ENCODE data around the gene MED25.

The MED25 gene

DNA sequence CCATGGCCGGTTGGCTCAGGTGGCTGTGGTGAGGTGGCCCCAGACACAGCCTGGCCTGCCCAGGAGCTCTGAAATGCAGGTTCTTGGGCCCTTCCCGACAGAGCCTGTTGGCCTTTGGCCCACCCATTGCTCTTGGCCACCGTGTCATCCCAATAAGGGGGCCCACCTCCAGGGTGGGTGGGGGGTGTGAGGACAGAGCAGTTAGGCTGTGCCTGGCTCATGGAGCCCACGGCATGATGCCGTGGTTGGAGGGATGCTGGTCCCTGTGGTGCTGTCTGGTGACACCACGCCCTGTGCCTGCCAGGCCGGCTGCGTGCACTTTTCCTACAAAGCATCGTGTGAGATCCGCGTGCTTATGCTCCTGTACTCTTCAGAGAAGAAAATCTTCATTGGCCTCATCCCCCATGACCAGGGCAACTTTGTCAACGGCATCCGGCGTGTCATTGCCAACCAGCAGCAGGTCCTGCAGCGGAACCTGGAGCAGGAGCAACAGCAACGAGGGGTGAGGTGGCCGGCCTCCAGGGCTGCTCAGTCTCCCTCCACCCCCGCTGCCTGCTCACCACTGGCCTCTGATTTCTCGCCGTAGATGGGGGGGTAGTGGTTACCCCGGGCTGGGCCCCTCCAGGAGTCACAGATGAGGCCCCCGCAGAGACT, 41.7 kb downstream of the MED25 start:
- no peak for DNase-seq

DNA sequence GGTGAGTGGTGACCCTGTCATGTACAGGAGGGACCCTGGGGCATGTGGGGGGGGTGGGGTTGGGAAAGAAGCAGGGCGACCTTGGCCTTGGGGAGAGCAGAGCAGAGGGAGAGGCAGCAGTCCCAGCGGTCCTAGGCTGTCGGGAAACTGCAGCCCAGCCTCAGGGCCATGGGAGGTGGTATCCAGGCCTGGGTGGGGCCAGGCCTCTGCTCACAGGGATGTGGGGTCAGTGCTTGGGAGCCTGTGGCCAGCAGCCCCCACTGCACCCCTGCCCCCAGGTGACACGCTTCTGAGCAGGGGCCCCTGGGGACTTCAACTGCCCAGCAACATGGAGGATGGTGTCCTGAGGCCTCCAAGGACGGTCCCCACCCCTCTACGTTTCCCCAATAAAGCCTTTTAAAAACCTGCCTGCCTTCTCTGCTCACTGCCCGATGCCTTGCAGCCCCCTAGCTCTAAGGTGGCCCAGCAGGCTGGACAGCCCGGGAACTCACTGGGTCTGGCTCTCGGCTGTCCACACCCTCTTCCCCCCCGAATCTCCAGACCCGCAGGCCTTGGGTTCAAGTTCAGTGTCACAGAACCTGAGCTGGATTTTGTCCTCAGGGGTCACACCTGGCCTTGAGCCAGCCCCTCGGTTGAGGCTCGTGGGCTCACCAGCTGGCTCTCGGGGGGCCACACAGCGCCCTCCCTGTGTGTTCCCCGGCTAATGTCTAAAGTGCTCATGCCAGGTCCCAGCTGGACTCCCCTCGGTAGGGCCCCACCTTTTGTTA, 42.4 kb downstream of the MED25 start:
- no peak for DNase-seq

DNA sequence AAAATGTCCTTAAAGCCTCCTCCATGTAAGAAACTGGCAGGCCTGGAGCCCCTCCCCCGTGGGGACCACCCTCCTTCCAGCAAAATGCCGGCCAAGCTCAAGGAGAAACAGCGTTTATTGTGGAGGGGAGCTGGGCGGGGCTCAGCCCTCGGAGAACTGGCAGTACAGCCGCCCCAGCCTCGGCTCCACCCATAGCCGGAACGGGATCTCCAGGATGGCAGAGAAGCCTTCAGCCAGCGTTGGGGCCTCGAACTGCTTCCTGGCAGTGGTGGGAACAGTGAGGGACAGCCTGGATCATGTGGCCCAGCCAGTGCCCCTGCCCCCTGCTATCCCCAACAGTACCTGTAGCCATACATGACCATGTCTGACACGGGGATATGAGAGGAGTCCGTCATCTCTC, 43.0 kb downstream of the MED25 start:
- no peak for DNase-seq

DNA sequence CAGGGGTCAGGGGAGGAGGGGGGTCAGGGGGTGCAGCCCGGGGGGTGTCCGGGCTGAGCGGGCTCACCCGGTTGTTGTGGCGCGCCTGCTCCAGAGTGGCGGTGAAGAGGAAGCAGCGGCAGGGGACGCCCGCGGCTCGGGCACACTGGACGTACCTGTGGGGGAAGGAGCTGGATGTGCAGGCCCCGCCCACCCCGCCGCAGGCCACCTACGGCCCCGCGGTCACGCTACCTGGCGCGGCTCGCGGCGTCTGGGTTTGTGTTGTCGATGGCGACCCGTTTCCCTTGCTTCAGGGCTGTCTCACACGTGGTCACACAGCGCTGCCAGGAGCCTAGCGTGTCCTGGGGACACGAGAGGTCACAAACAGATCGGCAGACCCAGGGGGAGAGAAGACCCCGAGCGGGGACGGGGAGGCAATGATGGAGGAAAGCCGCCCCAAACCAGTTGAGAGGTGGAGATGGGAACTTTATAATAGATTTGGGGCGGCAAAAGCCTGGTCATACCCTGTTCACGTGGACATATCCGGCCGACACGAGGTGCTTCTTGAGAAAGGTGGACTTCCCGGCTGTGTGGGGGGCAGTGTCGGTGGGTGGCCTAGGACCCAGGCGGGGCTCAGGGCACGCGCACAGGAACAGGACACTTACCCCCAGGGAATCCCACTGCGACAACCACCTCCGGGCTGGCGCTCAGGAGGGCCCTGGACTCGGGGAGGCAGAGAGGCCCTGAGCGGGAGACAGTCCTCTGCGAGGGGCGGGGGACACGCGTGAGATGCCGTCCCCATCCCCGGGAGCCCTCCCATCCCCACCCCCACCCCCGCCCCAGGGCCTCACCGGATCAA, 43.7 kb downstream of the MED25 start:
- no peak for DNase-seq

DNA sequence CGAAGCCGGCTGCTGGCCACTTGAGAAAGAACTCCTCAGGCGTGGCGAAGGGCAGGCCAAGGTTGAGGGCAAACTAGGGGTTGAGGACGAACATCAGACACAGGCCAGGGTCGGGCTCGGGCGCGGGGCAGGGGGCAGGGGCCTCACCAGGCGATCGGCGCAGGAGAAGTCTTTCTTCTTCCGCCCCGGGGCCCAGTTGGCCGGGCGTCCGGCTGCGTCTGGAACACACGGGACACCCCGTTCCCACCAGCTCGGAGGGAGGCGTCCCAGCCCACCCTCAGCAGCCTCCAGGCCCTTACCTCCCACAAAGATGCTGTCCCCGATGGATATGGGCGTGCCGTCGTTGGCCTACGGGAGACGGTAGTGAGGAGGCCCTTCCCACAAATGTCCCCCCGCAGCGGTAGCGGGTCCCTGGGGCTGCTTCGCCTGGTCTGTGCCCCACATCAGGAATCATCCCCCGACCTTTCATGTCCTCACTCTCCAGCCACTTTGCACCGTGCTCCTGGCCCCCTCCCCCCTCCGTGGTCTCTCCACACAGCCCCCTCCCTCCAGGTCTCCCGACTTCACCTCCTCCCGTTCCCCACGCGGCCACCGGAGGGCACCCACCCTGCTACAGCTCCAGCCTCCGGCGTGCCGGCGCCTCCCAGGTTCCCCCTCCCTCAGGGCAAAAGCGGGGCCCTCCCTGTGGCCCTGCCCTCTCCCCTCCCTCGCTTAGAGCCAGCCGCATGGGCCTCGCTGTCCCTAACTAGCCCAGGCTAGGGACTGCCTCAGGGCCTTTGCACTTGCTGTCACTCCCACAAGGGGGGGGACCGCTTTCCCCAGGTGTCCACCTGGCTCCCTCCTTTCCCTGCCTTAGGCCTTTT, 44.5 kb downstream of the MED25 start:
- DNase-seq = no peak

DNA sequence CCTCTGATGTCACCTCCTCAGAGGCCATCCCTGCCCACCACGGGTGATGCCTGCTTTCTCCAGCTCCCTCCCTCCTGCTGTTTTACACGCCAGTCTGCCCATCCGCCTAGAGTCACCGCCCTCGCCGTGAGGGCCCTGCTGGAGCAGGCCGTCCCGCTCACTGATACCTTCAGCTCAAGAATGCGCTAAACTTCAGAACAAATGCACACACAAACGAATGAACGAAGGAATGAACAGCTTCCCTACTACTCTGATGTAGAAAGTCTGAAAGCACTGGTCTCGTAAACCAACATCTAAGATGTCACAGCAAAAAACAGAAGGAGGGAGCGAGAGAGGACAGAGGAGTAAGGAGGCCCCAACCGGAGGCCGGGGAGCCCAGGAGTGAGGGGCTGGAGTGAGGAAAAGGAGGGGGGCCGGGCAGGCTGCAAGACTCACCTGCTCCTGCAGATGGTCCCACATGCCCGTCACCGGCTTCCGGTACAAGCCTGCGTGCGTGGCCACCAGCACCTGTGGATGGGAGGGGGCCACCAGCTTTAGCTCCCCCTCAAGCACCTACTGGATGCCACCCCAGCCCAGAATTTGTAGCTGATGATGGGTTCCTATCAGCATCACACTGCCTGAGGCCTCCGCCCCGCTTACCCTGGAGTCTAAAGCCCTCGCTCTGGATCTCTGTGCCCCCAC, 45.3 kb downstream of the MED25 start:
- no peak for DNase-seq

DNA sequence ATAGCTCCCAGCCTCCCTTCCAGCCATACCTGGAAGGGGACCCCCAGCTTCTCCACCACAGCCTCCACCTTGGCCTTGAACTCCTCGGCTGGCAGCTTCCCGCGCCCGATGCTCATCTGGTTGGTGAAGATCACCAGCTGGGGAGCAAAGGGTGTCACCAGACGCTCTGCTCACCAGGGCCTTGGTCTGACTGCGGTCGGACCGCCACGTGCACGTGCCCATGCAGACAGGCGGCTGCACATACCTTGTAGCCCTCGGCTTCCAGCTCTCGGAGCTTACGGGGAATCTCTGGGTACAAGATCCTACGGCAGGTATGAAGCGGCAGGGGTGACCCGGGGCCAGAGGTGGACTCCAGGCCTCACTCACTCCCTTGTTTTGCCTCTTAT, 45.8 kb downstream of the MED25 start:
- no peak for DNase-seq

DNA sequence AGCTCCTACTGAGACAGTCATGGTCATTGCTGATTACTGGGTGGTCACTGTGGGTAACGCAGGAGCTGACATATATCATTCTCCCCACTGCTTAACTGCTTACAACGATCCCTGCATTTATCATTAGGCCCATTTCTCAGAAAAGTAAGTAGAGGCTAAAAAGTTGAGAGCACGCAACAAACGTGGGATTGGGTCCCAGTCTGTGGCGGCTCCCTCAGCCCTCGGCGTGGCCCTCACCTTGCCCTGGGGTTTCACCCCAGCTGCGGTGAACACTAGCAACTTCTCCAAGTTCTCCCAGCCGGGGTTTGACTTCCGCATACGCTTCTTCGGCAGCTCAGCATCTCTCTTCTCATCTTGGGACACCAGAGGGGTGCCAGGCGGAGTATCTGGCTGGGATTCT, 46.8 kb downstream of the MED25 start:
- no peak for DNase-seq

DNA sequence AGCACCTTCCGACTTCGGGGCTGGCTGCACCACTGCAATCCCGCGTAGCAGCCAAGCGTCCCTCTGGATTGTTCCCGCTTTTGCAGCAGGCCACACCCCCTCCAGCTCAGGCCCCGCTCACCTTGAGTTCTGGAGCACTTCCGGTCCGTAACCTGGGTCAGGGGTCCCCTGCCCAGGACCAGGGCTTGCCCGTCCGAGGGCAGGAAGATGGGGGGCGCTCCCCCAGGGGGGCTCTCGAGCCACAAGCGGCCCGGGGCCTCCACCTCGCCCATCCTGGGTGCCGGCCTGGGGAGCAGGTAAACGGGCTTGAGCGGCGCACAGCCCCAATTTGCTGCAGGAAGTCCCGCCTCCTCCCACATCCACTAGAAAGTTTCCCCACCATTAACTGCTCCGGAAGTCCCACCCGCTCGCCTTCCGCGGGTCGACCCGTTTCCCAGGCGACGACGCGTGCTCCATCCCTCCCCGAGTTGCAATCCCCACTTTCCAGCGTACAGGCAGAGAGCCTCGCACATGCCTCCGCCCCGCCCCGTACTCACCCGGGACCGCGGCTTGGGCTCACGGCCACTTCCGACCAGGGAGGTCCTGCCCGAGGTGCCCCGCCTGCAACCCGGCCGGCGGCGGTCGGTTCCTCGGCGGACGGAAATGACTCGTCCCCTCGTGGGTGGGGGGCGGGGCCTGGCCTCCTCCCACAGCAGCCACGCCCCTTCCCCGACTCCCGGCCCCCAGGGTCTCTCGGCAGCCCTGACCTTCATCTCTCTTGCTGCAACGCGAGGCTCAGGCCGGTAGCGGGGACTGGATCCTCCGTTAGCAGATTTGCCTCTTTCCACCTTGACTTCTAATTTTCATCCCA, 49.1 kb downstream of the MED25 start, which contains the start of gene PNKP:
PNKP (minus strand) TSS at position 644 of the 850 bp plus-strand sequence; CDS start at position 272, 372 bp downstream.
- DNase-seq = peak; percentile 93

DNA sequence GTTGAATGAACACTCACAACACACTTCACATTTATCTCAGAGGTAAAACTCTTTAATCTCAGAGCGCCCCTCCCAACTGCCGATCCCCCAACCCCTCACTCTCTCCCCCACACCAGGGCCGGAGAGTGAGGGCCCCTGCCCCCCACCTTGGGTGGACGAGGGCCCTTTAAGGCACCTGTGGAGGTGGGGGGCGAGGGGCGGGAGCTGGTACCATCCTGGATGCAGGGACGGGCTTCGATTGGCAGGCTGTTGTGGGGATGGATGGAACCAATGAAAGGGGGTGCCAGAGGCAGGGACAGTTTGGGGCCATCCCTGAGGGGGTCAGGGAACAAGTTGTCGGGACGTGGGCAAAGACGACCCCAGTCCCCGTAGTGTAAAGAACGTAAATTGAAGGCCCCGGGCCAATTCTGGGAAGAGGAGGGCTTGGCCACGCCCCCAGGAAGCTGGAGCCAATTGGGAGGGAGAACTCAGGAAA, 51.0 kb downstream of the MED25 start:
- DNase-seq = no peak

DNA sequence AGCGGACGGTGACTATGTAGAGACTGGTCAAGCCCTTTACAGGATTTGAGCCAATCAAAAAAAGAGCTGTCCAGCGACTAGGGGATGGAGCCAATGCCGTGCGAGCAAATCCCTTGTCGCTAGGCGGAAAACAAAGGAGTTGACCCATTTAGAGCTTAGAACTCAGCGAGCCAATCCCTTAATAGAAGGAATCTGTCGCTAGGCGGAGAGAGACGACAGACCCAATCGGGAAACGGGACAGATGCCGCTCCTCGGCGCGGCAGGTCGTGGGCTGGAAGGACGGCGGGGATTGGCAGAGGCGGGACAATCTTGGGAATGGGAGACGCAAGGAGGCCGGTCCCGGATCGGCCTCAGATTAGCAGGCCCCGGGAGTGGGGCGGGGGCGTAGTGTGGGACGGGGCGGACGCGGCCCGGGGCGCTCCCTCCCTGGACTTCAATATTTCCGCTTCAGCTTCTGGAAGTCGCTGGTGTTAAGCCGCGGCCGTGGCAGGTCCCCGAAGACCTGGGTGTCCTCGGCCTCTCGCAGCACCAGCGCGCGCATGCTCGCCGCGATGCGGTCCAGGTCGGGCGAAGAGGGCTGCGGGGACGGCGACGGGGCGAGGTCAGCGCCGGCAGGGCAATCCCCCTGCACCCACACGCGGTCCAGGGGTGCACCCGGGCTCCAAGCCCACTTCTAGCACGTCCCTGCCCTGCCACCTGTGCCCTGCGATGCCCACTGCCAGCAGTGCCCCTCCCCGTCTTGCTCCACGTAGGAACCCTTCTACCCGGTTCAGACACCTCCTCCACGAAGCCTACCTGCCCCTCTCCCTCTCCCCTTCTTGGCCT, 51.6 kb downstream of the MED25 start:
- DNase-seq = peak; percentile 92

DNA sequence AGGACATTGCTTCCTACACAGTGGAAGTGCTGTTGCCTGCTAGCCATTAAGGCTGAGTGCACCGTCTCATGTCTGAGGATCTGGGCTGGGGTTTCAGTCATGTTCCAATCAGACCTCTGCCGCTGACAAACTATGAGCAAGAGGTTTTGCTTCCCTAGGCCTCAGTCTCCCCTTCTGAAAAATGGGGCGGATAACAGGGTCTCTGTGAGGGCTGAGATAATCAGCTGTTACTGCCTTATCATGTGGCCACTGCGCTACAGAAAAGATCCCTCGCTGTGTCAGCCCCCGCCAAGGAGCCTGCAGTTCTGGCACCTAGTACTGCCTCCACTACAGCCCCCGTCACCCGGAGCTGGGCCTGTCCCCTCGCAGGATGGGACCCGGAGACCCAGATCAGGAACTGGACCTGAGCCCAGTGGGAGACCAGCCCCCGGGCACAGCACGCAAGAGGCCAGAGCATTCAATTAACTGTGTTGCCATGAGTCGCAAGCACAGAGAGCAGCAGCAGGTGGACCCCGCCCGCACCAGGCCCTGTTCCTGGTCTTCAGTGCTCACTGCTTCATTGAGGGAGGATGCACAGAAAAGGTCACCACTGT, 52.3 kb downstream of the MED25 start:
- no peak for DNase-seq

DNA sequence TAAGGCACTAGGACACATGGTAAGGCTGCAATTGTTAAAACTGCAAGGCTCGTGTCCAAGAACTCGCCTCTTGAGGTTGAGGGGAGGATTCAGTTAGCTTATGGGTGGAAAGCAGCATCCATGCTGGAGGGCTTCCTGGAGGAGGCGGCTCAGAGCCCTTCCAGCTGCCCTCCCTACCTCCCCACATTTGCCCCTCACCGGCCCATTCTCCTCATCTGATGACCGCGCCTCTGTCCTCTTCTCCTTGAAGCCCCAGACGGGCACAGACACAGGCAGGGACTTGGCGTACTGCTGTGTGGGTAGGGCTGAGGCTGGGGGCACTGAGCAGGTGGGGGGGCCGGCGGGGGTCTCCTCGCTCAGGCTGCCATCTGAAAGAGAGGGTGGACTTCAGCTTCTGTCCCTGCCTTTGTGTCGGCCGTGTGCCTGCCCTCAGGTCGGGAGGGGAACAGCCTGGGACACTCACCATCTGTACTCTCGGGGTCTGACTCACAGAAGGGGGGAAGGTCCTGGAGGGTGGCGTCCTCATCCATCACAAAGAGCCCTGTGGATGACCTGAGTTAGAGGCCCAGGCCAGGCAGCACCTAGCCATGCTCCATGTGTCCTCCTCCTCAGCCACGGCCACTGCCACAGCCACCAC, 53.4 kb downstream of the MED25 start:
- no peak for DNase-seq

DNA sequence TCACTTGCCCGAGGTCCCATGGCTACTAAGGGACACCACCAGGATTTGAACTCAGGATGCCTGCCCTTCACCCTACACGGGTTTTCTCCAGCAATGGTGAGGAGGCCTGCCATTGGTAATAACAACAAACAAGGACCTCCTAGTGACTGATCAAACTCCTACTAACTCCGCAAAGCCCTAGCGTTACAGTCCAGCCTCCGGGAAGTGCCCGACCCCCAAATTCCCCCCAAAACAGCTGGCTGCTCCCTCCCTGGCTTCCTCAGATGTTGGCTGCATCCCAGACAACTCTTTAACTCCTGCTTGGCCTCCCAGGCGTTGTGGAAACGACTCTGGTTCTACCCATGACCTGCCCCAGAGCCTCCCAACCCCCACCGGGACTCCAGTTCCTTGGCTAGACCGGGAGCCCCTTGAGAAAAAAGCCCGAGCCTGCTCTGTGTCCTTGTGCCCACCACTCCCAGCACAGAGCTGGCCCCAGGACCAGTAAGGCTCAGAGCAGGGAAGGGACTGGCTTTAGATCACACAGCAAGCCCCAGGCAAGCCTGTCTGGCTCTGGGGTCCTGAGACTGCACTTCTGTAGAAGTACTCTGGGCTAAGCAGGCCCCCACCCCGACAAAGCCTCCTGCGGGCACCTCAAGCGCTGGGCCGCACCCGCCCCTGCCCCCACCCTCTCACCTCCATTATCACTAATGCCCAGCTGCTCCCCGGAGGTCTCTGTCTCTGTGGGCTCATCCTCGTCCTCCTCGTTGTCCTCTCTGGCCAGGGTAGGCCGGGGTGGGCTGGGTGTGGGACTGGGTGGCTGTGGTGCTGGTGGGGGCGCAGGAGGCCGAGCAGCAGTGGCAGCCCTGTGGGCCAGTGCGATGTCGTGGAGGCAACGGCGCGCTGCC, 54.4 kb downstream of the MED25 start:
- no peak for DNase-seq

DNA sequence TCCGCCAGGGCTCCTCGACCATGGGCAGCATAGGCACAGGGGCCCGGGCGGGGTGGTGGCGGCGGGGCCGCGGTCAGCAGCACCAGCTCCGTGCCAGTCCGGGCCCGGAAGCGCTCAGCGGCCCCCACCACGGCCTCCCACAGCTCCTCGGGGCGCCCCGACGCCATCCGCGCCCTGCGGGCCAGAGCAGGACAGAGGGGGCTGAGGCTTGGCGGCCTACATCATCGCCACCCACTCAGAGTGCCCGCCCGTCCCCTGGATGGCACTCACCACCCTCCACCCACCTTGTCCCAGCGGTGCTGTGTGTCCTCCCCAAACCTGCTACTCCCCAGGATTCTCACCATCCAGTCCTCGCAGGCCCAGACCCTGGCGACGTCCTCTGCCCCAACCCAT, 55.0 kb downstream of the MED25 start:
- no peak for DNase-seq

DNA sequence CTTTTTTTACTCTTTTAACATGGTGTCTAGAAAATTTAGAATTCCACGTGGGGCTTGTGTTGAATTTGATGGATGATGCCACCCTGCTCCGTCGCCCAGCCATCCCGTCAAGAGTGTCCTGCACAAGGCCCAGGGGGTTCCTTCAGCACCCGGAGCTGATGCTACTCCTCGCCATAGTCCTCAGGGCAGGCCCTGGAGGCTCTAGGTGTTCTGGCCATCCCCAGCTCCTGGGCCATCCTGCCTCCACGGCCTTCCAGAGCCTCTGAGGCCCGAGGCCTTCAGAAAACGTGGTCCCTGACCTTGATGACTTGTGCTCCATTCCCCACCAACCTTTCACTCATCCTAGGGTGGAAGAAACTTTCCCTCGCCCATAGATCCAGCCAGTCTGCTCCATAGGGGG, 55.7 kb downstream of the MED25 start:
- DNase-seq = no peak

DNA sequence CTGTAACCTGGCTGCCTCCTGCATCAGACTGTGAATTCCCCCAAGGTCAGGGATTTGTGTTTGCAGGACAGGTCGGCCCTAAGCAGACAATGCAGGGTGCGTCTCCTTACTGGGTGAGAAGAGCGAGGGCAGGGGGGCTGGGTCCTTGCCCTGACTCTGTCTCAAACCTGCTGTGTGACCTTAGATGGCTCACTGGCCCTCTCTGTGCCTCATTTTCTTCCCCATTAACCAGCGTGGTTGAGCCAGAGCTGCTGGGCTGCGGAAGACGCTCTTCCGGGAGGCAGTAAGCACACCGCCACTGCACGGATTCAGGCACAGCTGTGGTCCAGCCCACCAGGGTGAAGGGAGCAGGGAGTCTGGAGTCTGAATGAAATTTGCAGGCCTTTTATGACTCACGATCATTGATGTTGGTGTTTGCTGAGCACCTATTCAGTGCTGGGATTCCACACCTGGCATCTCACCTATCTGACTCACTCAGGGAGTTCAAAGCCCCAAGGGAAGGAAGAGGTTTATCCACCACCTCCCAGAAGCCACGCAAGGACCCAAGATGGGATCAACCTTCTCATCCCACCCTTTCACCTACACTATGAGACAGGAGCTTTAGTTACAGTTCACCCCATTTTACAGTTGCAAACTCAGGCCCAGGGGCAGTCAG, 56.5 kb downstream of the MED25 start:
- DNase-seq = no peak

DNA sequence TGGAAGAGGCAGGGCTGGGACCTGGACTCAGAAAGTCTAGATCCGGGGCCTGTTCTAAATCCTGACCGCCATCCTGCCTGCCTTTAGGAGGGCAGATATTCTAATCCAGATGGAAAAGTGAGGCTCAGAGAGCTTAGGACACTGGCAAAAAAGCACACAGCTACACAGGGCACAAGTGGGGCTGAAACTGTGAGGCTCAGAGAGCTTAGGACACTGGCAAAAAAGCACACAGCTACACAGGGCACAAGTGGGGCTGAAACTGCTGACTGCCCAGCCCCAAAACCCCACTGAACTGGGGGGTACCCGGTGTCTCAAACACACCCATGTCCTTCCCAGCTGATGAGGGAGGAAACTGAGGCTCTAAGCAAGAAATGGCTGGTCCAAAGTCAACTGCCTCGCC, 57.1 kb downstream of the MED25 start:
- DNase-seq = no peak

Data from stimulated activated CD4-positive, alpha-beta T cell treated with anti-CD3 and anti-CD28 coated beads, Interleukin-1b, Interleukin-23, amount 100 ng/mL, for 48 hours (primary cell).